A549 (cell line): ENCODE results near the gene SURF1. TPM values are rescaled to one million over a fixed set of nuclear protein-coding genes. Genes with fewer than 3 reads are reported as not detected.
A peak's percentile ranks its signal among the peaks of the same experiment; 100 is the strongest.

ENCODE experiments used
- ATAC-seq, 2 experiments: fragments of 200-7000 bp in 1 of 2; fragments of >200 bp in 1 of 2; cut with Nextera tagmentation in 1 of 2; cut with Tn5 transposase in 1 of 2; 3 replicates each; pipeline versions ENCODE4 v1.8.0 to v1.9.1; 2018 to 2020; ENCODE audit warnings: mild to moderate bottlenecking in 1 of 2, moderate library complexity in 1 of 2
- CTCF ChIA-PET: fragments of 300-600 bp; sonication (Branson Sonifier 250); formaldehyde crosslinking; extraction: SDS; loops from one replicate; lab custom pipeline; 2021; ENCODE audit warnings: antibody characterized with exemption, inconsistent platforms; lab: Yijun Ruan, JAX
- POLR2A ChIA-PET: fragments of 350-600 bp; formaldehyde crosslinking; extraction: SDS; loops from one replicate; lab custom pipeline; 2021; ENCODE audit warnings: antibody characterized with exemption, inconsistent platforms; lab: Yijun Ruan, JAX
- DNase-seq, 2 experiments: peaks; one replicate each; pipeline versions ENCODE4 v3.0.0 to v3.0.0-alpha.2; 2011 to 2016; ENCODE audit warnings: low read depth in 1 of 2, low spot score in 1 of 2
- FAIRE-seq: peaks from 2 replicates; lab custom pipeline; 2011; peaks lifted over from hg19 to GRCh38; lab: Jason Lieb, UNC
- H3K27ac ChIP-seq, 2 experiments: fragments of >200 bp; sonication (Bioruptor Twin); formaldehyde crosslinking; 3 replicates each; pipeline ENCODE4 v1.5.1; 2016 to 2017
- H3K4me1 ChIP-seq: fragments of >200 bp; sonication (Bioruptor Twin); formaldehyde crosslinking; 3 replicates; pipeline ENCODE4 v1.6.1; 2016
- H3K4me2 ChIP-seq: fragments of >200 bp; sonication (Bioruptor Twin); formaldehyde crosslinking; 3 replicates; pipeline ENCODE4 v1.6.1; 2016
- H3K4me3 ChIP-seq: fragments of >200 bp; sonication (Bioruptor Twin); formaldehyde crosslinking; 3 replicates; pipeline ENCODE4 v1.5.1; 2016
- H3K9me3 ChIP-seq: fragments of >200 bp; sonication (Bioruptor Twin); formaldehyde crosslinking; 3 replicates; pipeline ENCODE4 v1.6.1; 2016
- ATOH8 ChIP-seq: fragments of 250-450 bp; sonication (Bioruptor Pico); IDR thresholded peaks from 2 replicates; pipeline ENCODE4 v1.5.0; 2020; ENCODE audit warnings: low read depth, mild to moderate bottlenecking, moderate library complexity
- BCL3 ChIP-seq: fragments of >200 bp; sonication (Bioruptor Twin); formaldehyde crosslinking; IDR thresholded peaks from 3 replicates; pipeline ENCODE4 v1.6.1; 2016
- BHLHE40 ChIP-seq: IDR thresholded peaks from 2 replicates; pipeline ENCODE4 v1.6.1; 2012; ENCODE audit warnings: low read depth, low read length, inconsistent platforms
- CEBPB ChIP-seq, 2 experiments: fragments of >200 bp in 1 of 2; sonication (Bioruptor Twin) in 1 of 2; formaldehyde crosslinking in 1 of 2; IDR thresholded peaks; 2 replicates each; pipeline ENCODE4 v1.6.1; 2012 to 2016
- CTCF ChIP-seq: fragments of >200 bp; sonication (Bioruptor Twin); formaldehyde crosslinking; IDR thresholded peaks from 3 replicates; pipeline ENCODE4 v1.5.1; 2016
- E2F6 ChIP-seq: IDR thresholded peaks from 2 replicates; pipeline ENCODE4 v1.6.1; 2012; ENCODE audit warnings: low read depth, borderline replicate concordance
- EP300 ChIP-seq, 2 experiments: fragments of >200 bp; sonication (Bioruptor Twin); formaldehyde crosslinking; IDR thresholded peaks; 2 replicates in 1 of 2; 3 replicates in 1 of 2; pipeline ENCODE4 v1.6.1; 2016 to 2017
- FOSB ChIP-seq: fragments of 250-450 bp; sonication (Bioruptor Pico); IDR thresholded peaks from 2 replicates; pipeline ENCODE4 v1.5.0; 2020; ENCODE audit warnings: mild to moderate bottlenecking, moderate library complexity
- FOXS1 ChIP-seq: fragments of 250-450 bp; sonication (Bioruptor Pico); IDR thresholded peaks from 2 replicates; pipeline ENCODE4 v1.5.0; 2020; ENCODE audit warnings: mild to moderate bottlenecking, moderate library complexity
- GATA3 ChIP-seq: IDR thresholded peaks from 2 replicates; pipeline ENCODE4 v1.6.1; 2012; ENCODE audit warnings: borderline replicate concordance
- HDAC2 ChIP-seq: fragments of 200-600 bp; sonication (generic); IDR thresholded peaks from 2 replicates; pipeline ENCODE4 v1.6.1; 2016
- HES2 ChIP-seq: fragments of >200 bp; sonication (Bioruptor Twin); formaldehyde crosslinking; IDR thresholded peaks from 2 replicates; pipeline ENCODE4 v1.6.1; 2016
- HOXB13 ChIP-seq: fragments of 250-450 bp; sonication (Bioruptor Pico); IDR thresholded peaks from 2 replicates; pipeline ENCODE4 v1.5.0; 2020; ENCODE audit warnings: low read depth, mild to moderate bottlenecking, moderate library complexity
- KDM1A ChIP-seq: fragments of 200-600 bp; sonication (generic); IDR thresholded peaks from 2 replicates; pipeline ENCODE4 v1.6.1; 2016; ENCODE audit warnings: low read depth, mild to moderate bottlenecking
- KDM5A ChIP-seq: fragments of 200-600 bp; sonication (generic); IDR thresholded peaks from 2 replicates; pipeline ENCODE4 v1.6.1; 2016; ENCODE audit warnings: antibody characterized with exemption, mild to moderate bottlenecking
- MAFK ChIP-seq: fragments of 450-650 bp; IDR thresholded peaks from 2 replicates; pipeline ENCODE4 v1.6.1; 2014; ENCODE audit not compliant: partially characterized antibody
- MAX ChIP-seq: IDR thresholded peaks from 2 replicates; pipeline ENCODE4 v1.6.1; 2012
- MAZ ChIP-seq: fragments of 150-350 bp; IDR thresholded peaks from 2 replicates; pipeline ENCODE4 v1.6.1; 2014; ENCODE audit warnings: antibody characterized with exemption, low read depth, low read length, borderline replicate concordance
- MYC ChIP-seq: IDR thresholded peaks from 2 replicates; pipeline ENCODE4 v1.6.1; 2012; ENCODE audit warnings: mild to moderate bottlenecking, inconsistent platforms, low read length, improper control_type of control experiment, borderline replicate concordance
- PHF8 ChIP-seq: fragments of 200-600 bp; sonication (generic); IDR thresholded peaks from 2 replicates; pipeline ENCODE4 v1.6.1; 2016; ENCODE audit warnings: low read depth, mild to moderate bottlenecking, antibody characterized with exemption, moderate library complexity, borderline replicate concordance
- POLR2A ChIP-seq: IDR thresholded peaks from 2 replicates; pipeline ENCODE4 v1.6.1; 2012; ENCODE audit warnings: mild to moderate bottlenecking, low read length
- RARB ChIP-seq: fragments of 250-450 bp; sonication (Bioruptor Pico); IDR thresholded peaks from 2 replicates; pipeline ENCODE4 v1.8.0; 2021; ENCODE audit warnings: mild to moderate bottlenecking, moderate library complexity
- RCOR1 ChIP-seq: fragments of 150-350 bp; IDR thresholded peaks from 2 replicates; pipeline ENCODE4 v1.6.1; 2014; ENCODE audit warnings: antibody characterized with exemption, low read length, low read depth
- RFX5 ChIP-seq: fragments of 450-650 bp; IDR thresholded peaks from 2 replicates; pipeline ENCODE4 v1.7.1; 2014; ENCODE audit warnings: antibody characterized with exemption, mild to moderate bottlenecking, moderate library complexity
- RNF2 ChIP-seq: fragments of 200-600 bp; sonication (generic); IDR thresholded peaks from 2 replicates; pipeline ENCODE4 v1.6.1; 2016; ENCODE audit warnings: low read depth, mild to moderate bottlenecking, antibody characterized with exemption, moderate library complexity, borderline replicate concordance
- TFCP2L1 ChIP-seq: fragments of 250-450 bp; sonication (Bioruptor Pico); IDR thresholded peaks from 2 replicates; pipeline ENCODE4 v1.5.0; 2021; ENCODE audit warnings: mild to moderate bottlenecking
- TP53 ChIP-seq: fragments of 250-450 bp; sonication (Bioruptor Pico); IDR thresholded peaks from 2 replicates; pipeline ENCODE4 v1.5.0; 2021; ENCODE audit warnings: mild to moderate bottlenecking, moderate library complexity
- USF2 ChIP-seq: fragments of 450-650 bp; IDR thresholded peaks from 2 replicates; pipeline ENCODE4 v1.6.1; 2014; ENCODE audit warnings: antibody characterized with exemption
- ZC3H11A ChIP-seq: fragments of 450-650 bp; IDR thresholded peaks from 2 replicates; pipeline ENCODE4 v1.6.1; 2014; ENCODE audit warnings: antibody characterized with exemption, mild to moderate bottlenecking
- ZNF302 ChIP-seq: fragments of 250-450 bp; sonication (Bioruptor Pico); IDR thresholded peaks from 2 replicates; pipeline ENCODE4 v1.9.0; 2021; ENCODE audit warnings: inconsistent platforms, mild to moderate bottlenecking, moderate library complexity
- ZSCAN20 ChIP-seq: fragments of 250-450 bp; sonication (Bioruptor Pico); IDR thresholded peaks from 2 replicates; pipeline ENCODE4 v1.8.0; 2022; ENCODE audit warnings: mild to moderate bottlenecking, moderate library complexity
- WGBS: methylation state at CpG from one replicate; pipeline ENCODE4 v1.1.6; 2017; ENCODE audit errors: missing lambda C conversion rate; 5-methylcytosine and 5-hydroxymethylcytosine counted together
- polyA plus RNA-seq, 4 experiments: library from polyadenylated mRNA; depleted of rRNA in 3 of 4; stranded (reverse); fragments of >200 nt; fragmentation: RNase III in 1 of 4; extraction: RNeasy Plus Mini Kit Qiagen cat#74134 plus additional on column Dnase treatment in 1 of 4; gene quantifications; 2 replicates in 3 of 4; 3 replicates in 1 of 4; pipeline ENCODE4 v1.2.3, GENCODE V29; 2011 to 2017

SURF1 gene
- polyA plus RNA-seq, 2 of the 4 experiments (the other 2 are of a cell fraction): 28.6 to 47.5 TPM

GRCh38 chr9:133347985-133348717, 8.1 kb downstream of the SURF1 start, which contains the start of the genes MED22 and RPL7A (continued):
- no peak for TF ChIP-seq ZSCAN20 (CRISPR knock-in tag)
- TF ChIP-seq HES2: no peak
- TF ChIP-seq MAFK: no peak
- TF ChIP-seq POLR2A: peak; percentile 99
- no peak for TF ChIP-seq TP53
- peak; percentile 38; the same call in 1 of the 2 replicates for TF ChIP-seq KDM5A
- TF ChIP-seq RCOR1: no peak
- no peak for TF ChIP-seq FOXS1 (CRISPR knock-in tag)
- TF ChIP-seq EP300 (IDR thresholded peaks at IDR 0.05): no peak
- TF ChIP-seq E2F6: peak; percentile 35; the same call in 1 of the 2 replicates
- TF ChIP-seq ZC3H11A: 0 out of 2 replicates have a peak, but pooled peaks have one; percentile 5
- peak; percentile 92 for TF ChIP-seq TFCP2L1 (CRISPR knock-in tag)
- TF ChIP-seq MYC: 0 out of 2 replicates have a peak, but pooled peaks have one; percentile 70
- TF ChIP-seq USF2: no peak
- TF ChIP-seq MAX: peak; percentile 95
- peak; percentile 29; the same call in 1 of the 2 replicates for TF ChIP-seq MAZ
- TF ChIP-seq HDAC2: no peak
- TF ChIP-seq RFX5: no peak
- TF ChIP-seq BHLHE40: no peak
- no peak for TF ChIP-seq CEBPB (IDR thresholded peaks at IDR 0.05)
- TF ChIP-seq FOSB (CRISPR knock-in tag): peak; percentile 59; the same call in 1 of the 2 replicates
- peak; percentile 48; the same call in 1 of the 2 replicates for TF ChIP-seq GATA3
- peak; percentile 86 for TF ChIP-seq PHF8
- no peak for TF ChIP-seq CTCF
- TF ChIP-seq HOXB13 (CRISPR knock-in tag): 0 out of 2 replicates have a peak, but pooled peaks have one; percentile 18
- TF ChIP-seq RARB (CRISPR knock-in tag): no peak
- TF ChIP-seq, all 56 proteins: peak for 16

GRCh38 chr9:133347515-133347984, 8.7 kb downstream of the SURF1 start:
- DNase-seq: peak in 1 of 2 experiments; percentile 45
- peak overlapping the region; percentile 100 for H3K4me3 ChIP-seq
- no peaks in the 10 kb centered on the region for H3K9me3 ChIP-seq
- no peak for FAIRE-seq
- WGBS: 2% methylated on average over 25 of the region's 41 CpGs
- peak; percentile 70 to 79 for ATAC-seq
- peak overlapping the region; percentile 98 to 99 for H3K27ac ChIP-seq
- CTCF ChIA-PET: interaction anchor here (0.9 to 3.4 kb wide), 4 partner anchors 15 to 161 kb away, joined by 3 to 10 read pairs (median 4); no protein-coding TSS in a partner anchor
- peak overlapping the region; percentile 87 for H3K4me2 ChIP-seq
- POLR2A ChIA-PET: interaction anchor here (0.5 to 2.6 kb wide), 21 partner anchors 8 to 677 kb away, joined by 3 to 27 read pairs (median 5); partner anchors contain the start of genes CACFD1, SLC2A6, STKLD1 and SURF1
- H3K4me1 ChIP-seq: peaks cover 19% of the 10 kb centered on the region
- no peak for TF ChIP-seq ATOH8 (CRISPR knock-in tag)
- no peak for TF ChIP-seq ZNF302 (CRISPR knock-in tag)
- no peak for TF ChIP-seq KDM5A
- TF ChIP-seq ZSCAN20 (CRISPR knock-in tag): no peak
- no peak for TF ChIP-seq BCL3
- no peak for TF ChIP-seq RNF2
- no peak for TF ChIP-seq KDM1A
- TF ChIP-seq CTCF: no peak
